Skin epidermis (tissue), 12 donors: ENCODE data around the gene ZIC2.
A peak's percentile ranks its signal among the peaks of the same experiment; 100 is the strongest.

Experiments used
- H3K27ac ChIP-seq, 21 experiments: fragments of 200-600 bp; sonication (generic) in 11 of 21; one replicate each; pipeline ENCODE4 v1.5.0; 2020; ENCODE audit warnings: mild to moderate bottlenecking in 3 of 21, inconsistent platforms in 2 of 21, moderate library complexity in 2 of 21
- H3K4me3 ChIP-seq, 7 experiments: fragments of 200-600 bp; sonication (generic) in 2 of 7; one replicate each; pipeline ENCODE4 v1.5.0; 2020; ENCODE audit warnings: inconsistent platforms in 2 of 7, mild to moderate bottlenecking in 2 of 7, moderate library complexity in 1 of 7

The ZIC2 gene

DNA sequence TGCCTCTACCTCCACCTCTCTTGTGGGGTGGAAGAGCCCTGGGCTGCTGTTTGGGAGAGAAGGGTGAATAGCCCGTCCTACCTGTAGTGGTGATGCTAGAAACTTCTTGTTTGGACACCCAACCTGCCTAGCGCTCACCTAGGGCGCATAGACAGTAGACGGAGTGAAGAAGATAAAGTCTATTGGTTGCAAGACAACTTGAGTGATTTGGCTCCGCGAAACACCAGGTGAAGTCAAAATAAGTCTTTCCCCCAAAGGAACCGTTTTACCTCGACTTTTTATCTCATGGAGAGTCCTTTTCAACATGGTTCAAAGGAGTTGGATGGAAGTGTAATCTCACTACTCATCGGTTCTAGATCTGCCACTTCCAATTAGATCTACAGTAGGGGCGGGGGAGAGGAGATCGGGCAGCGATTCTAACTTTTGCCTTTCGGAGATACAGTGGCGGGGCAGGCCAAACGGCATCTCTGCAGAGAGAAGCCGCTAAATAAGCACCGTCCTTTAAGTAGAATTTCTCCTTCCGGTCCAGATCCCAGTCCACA is 9.3 kb upstream of the ZIC2 start:
- H3K27ac ChIP-seq, result no peak overlapping the region
- H3K4me3 ChIP-seq, result no peak overlapping the region

DNA sequence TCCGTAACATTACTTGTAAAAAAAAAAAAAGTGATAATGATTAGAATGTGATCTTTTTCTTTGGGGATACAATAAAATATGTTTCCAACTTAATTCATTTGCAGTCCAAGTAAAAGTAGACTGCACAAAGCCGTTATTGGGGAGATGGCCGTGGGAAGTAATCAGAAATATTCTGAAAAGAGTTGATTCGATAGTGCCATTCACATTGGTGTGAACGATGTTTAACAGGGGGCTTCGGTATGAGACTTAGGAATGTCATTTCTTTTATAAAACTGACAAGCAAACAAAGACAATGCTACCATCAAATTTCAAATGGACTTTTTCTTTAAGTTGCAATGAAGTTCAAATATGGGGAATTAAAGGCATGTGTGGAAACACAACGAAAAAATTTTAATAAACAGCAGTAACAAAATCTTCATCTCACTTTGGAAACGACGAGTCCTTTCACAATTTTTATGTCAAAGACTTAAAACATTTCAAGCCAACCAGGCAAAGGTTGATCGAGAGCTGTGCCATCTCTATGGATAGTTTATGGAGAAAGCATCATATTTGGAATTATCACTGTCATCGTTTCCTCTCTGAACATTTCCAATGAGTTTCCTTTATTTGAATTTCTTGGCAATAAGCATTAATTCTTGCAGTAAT is 8.3 kb upstream of the ZIC2 start:
- Histone ChIP-seq H3K27ac (no peak overlapping the region), H3K4me3 (no peak overlapping the region)

DNA sequence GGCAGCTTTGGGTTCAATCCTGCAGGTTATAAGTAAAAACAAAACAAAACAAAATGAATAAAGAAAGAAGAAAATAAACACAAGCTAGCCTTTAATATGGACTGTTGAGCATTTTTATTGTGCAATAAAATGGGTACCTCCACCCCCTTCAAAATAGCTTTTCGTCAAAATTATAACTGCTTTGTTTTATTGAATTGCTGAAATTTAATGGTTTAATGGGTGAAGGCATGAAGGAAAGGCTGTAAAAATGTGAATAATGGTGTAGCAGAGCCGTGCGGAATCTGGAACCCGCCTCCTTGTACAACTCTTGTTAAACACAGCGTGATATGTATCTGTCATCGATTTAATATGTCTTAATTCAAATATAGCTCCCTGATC is 7.8 kb upstream of the ZIC2 start:
- Histone ChIP-seq H3K4me3 (no peak overlapping the region), H3K27ac (no peak overlapping the region)

DNA sequence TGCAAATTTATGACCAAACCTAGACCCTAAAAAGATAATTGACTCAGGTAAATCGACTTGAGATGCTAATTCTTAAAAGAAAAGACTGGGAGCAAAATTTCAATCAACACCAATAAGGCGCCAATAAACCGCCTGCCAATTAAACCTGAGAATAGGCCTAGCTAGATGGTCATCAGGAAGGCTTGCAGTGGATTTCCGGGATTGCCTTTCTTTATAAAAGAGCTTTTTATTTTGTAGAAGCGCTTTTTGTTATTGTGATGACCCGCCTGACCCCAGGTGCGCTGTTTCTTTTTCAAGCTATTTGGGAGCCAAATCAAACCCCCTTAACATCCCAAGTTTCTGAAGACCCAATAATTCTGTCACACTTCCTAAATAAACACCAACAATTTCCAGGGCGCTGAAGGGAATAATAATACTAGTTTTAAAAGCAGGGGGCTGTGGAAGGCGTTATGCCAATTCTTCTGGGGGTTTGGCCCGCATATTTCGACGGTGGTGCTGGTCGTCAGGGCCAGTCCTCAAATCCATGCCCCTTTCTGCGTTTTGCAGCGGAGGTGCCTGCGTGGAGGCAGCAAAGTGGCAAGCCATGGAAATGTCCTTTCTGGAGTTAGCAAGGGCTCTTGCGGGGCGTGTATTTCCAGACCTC is 7.2 kb upstream of the ZIC2 start:
- no peak overlapping the region for H3K4me3 ChIP-seq
- H3K27ac ChIP-seq, result no peak overlapping the region

DNA sequence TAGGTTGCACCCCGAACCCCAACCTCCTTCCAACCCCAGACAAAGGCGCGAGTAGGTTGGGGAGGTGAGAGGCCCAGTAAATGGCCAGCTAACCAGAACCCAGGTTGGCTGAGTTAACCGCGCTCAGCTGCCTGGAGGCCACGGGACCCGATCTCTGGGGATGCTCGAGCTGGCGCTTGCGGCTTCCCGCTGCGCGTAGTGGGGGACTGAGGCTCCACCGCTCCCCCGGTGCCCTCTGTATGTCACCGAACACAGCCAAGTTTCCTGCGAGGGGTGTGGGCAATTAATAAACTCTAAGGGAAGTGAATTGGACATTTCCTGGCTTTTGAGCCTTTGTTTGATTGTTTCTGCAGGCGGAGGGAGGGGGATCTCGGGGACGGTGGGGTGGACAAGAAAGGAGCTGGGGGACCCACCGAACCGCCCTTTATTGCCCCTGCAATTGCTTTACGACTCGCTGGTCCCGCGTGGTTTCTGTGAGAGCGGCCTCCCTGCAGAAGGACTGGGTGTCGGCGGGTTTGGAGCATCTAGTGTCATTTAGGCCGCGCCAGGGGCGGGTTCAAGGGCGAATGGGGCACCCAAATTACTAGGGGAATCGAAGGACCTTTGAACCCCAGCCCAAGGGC is 6.5 kb upstream of the ZIC2 start:
- Histone ChIP-seq H3K4me3 (no peak overlapping the region), H3K27ac (no peak overlapping the region)

DNA sequence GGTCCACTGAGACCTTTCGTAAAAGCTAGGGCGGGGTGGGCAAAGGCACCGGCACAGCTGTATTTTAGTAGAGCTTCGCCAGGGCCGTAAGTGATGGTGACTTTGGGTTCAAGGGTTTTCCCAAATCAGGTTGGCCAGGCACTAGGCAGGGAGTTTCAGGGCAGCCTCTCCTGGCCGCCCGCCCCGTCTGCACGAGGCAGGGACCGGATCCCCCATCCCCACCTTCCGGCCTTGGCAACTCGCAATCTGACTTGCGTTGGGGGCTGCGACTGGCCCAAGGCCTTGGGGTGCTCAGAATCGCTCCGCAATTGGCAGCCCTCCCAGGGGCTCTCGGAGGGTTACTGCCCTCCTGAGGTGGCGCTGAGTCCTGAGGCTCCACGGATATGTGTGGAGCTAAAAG is 6.0 kb upstream of the ZIC2 start:
- H3K27ac ChIP-seq, result no peak overlapping the region
- no peak overlapping the region for H3K4me3 ChIP-seq

DNA sequence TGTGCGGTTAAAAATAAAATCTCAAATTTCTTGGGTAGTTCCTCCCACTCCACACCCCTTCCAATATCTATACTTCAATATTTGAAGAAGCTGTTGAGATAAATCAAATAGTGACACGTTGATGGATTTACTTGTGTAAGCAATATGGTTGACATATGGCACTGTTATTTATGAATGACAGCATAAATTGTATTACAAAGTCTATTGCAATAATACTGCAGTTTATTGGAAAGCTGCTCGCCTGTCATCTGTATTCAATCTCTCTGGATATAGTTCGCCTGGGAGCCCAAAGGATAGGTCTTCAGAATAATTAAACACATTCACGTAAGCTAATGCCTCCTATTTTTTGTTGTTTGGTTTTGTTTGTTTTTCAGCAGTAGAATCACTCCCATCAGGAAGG is 5.0 kb upstream of the ZIC2 start:
- Histone ChIP-seq H3K4me3 (no peak overlapping the region), H3K27ac (no peak overlapping the region)

DNA sequence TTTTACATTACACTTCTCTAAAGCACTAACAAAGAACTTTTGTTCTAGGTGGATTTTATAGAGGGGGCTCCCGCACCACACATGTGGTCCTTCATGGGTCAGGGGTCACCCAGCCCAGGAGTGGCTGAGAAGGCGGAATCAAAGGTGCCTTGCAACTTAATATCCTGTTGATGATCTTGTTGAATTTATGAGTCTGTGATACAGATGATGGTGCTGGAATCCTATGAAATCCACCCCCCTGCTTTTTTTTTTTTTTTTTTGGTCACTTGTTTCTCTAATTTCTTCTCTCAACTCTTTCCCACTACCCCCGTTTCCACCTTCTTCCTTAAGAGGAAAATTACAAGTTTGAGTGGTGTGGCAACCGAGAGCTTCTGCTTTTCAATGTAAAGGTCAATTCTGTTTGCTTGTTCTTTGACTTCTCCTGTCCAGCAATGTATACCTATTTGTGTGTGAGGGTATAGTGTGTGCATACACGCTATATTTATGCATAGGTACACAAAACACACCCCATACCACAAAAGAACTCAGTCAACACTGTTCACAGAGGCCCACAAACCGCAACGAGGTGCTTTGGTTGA is 4.2 kb upstream of the ZIC2 start:
- H3K27ac ChIP-seq, result no peak overlapping the region
- no peak overlapping the region for H3K4me3 ChIP-seq

DNA sequence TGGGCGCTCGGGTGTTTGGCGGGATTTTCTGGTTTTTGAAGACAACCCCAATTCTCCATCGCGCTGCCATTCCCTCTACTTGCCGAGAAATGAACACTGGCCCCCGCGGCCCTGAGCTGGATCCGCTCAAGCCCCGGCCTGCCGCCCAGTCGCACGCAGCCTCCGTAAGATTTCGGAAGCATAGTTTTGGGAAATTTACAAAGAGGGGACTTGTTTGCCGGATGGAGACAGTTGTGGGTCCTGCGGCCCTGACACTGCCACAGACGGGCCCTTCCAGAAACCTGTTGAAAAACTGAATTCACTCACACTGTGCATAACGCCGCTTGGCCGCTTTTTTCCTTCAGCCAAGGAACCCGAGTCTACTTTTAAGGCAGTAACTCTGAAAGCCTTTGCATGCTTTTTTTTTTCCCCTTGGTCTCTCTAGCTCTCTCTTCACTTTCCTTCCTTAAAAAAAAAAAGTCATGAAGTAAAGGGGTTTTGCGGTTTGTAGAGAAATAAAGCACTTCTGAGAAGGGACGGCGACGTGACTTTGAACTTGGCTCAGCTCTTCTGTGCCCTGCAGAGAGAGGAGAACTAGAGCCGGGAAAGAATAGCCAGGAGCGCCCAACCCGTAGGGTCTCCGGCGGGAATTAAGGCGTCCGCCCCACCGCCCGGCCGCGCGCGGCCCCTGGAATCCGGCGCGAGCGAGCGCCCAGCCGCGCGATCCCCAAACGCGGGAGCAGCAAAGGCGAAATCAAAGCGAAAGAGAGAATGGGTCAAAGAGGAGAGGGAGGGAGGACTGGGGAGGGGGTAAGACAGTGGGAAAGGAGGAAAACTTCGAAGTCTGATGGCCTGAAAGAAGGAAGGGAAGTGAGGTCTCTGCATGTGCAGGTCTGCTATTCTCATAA is 3.4 kb upstream of the ZIC2 start:
- no peak overlapping the region for H3K27ac ChIP-seq
- H3K4me3 ChIP-seq, result no peak overlapping the region

DNA sequence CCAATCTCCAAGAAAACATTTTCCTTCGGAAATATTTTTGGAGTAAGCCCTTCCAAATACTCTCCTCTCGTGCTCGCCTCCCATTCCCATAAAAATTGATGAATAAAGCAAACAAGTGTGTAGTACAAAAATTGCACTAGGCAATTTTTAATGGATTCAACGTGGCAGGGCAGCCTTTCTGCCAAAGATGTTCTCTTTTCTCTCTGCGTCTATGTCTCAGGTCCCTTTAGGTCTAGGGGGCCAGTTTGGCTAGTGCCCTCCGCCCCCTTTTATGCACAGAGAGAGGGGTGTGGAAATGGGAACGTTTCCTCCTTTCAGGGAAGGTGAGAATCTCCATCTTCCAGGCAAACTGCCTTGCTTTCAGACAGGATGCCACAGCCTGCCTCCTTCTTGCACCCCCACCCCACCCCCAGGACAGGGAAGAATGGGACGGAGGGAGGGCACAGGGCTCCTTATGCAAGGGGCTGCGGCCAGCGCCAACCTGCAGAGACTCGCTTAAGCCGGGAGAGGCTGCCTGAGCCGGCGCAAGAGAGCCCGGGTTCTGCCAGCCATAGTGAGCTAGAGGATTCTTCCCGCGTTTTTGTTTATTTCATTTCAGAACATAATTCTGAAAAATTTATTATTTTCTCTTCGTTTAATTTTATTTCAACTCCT is 2.7 kb upstream of the ZIC2 start:
- Histone ChIP-seq H3K4me3 (no peak overlapping the region), H3K27ac (no peak overlapping the region)

DNA sequence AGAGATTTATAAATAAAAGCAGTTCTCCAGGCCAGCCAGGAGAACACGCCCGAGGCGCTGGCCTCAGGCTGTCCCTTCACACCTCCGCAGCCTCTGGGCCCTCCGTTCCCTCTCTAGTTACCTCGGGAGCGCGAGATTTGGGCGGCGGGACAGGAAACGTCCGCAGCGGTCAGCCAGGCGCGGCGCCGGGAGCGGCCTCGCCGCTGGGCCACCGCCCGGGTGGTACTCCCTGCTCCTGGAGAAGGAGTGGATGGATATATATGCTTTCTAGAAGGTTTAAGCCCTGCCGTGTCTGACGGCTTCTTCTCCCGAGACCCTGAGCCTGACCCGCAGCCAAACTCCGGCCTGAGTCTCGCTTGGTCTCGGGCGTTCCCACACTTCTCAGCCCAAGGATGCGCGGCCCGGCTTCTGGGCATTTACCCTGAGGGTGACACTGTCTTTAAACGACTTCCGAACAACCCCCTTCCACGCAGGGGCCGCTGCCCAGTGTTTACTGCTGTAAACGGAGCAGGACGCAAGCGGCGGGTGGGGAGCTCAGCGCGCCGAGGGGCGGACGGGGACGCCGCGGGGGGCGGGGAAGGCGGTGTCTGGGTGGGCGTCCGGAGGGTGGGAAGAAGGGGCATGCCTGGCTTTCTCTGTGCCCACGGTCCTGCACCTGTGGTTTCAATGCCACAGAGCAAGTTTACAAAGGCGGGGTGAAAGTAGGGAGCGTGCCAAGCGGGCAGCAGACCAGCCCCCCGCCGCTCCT is 2.0 kb upstream of the ZIC2 start:
- no peak overlapping the region for H3K27ac ChIP-seq
- H3K4me3 ChIP-seq, result peak overlapping the region; percentile 22 to 49 (median 37)

DNA sequence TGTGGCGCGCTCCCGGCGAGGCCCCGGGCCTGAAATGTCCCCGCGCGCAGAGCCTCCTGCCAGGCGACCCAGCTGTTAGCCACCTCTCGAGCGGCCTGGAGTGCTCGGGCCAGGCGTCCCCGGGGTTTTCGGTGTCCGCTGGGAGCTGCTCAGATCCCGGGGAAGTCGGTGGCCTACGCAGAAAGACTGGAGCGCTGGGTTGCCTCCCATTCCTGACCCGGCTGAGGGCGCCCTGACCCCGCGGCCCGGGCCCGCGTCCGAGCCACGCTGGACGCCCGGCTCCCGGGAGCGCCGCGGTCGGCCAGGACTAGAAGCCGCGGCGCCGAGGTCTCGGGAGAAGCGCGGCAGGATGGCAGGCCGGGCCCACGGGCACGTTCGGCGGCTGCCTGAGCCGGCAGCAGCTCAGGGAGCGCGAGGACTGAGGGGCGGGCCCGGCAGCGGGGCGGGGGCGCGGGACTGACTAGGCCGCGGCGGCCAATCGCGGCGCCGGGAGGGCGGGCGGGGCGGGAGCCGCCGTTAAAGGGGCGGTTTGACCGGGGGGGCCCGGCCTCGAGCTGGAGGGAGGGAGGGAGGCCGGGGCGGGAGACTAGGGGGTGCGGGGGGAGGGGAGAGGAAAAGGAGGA is 1.3 kb upstream of the ZIC2 start:
- Histone ChIP-seq H3K4me3 (peak overlapping the region; percentile 22 to 49 (median 37)), H3K27ac (no peak overlapping the region)

DNA sequence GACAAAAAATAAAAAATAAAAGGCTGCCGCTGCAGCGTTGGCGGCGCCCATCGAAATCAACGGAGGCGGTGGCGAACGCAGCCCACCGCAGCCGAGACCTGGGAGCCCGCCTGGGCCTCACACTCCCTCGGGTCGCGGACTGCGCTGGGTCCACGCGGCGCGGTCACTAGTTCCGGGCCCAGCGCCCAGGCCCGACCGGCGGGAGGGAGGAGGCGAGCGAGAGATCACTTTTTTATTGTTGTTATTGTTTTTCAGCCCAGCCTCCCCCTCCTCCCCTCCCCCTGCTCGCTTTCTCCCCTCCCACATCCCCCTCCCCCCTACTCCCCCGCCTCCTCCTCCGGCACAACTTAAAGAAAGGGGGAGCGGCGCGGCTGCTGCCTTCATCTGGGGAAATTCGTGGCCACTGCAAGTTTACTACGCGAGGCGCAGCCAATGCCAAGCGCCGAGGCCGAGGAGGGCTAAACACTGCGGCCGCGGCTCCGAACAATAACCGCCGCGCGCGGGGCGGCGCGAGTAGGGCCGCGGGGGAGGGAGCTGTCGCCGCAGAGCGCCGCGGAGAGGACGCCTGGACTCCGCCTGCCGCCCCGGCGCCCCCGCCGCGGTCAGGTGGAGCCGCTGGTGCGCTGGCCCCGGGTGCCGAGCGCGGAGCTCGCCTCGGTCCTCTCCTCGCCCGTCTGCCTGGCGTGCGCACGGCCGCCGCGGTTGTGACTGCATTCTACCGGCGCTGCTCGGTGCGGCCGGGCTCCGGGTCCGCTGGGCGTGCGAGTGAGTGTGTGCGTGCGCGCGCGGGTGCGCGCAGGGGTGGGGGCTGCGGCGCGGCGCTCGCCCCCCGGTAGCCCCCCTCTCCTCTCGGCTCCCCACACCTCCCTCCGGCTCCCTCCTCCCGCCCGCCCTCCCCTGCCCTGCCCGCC is 505 bp upstream of the ZIC2 start:
- Histone ChIP-seq H3K4me3 (peak overlapping the region; percentile 22 to 49 (median 37)), H3K27ac (no peak overlapping the region)

DNA sequence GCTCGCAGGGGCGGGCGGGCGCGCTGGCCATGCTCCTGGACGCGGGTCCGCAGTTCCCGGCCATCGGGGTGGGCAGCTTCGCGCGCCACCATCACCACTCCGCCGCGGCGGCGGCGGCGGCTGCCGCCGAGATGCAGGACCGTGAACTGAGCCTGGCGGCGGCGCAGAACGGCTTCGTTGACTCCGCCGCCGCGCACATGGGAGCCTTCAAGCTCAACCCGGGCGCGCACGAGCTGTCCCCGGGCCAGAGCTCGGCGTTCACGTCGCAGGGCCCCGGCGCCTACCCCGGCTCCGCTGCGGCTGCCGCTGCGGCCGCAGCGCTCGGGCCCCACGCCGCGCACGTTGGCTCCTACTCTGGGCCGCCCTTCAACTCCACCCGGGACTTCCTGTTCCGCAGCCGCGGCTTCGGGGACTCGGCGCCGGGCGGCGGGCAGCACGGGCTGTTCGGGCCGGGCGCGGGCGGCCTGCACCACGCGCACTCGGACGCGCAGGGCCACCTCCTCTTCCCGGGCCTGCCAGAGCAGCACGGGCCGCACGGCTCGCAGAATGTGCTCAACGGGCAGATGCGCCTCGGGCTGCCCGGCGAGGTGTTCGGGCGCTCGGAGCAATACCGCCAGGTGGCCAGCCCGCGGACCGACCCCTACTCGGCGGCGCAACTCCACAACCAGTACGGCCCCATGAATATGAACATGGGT is 599 bp downstream of the ZIC2 start:
- Histone ChIP-seq H3K27ac (no peak overlapping the region), H3K4me3 (peak overlapping the region; percentile 22 to 49 (median 37))

DNA sequence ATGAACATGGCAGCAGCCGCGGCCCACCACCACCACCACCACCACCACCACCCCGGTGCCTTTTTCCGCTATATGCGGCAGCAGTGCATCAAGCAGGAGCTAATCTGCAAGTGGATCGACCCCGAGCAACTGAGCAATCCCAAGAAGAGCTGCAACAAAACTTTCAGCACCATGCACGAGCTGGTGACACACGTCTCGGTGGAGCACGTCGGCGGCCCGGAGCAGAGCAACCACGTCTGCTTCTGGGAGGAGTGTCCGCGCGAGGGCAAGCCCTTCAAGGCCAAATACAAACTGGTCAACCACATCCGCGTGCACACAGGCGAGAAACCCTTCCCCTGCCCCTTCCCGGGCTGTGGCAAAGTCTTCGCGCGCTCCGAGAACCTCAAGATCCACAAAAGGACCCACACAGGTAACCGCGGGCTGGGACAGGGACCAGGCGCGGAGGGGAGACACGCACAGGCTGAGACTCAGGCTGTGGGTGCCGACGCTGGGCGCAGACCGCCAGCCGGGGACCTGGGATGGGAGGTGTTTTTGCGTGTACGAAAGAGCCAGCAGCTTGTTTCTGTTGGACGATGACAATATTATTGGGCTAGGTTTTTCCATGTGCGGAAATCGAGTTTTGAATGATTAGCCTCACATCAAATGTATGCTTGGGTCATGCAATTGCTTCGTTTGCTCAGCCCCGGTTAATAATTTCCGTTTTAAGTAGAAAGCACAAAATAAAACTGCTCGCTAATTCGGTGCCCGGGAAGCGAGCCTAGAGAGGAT is 1.3 kb downstream of the ZIC2 start:
- Histone ChIP-seq H3K4me3 (peak overlapping the region in 2 of 7 experiments; percentile 37 to 38), H3K27ac (no peak overlapping the region)
